CD14-positive monocyte (primary cell): ENCODE results near the gene TMF1. TPM values are rescaled to one million over a fixed set of nuclear protein-coding genes. Genes with fewer than 3 reads are reported as not detected.
A peak's percentile ranks its signal among the peaks of the same experiment; 100 is the strongest.

Experiments used
- DNase-seq, 3 donors: peaks; one replicate each; pipeline ENCODE4 v3.0.0-alpha.2; 2011 to 2022
- H2AFZ ChIP-seq: 2 replicates; pipeline ENCODE4 v1.6.0; 2012; ENCODE audit warnings: mild to moderate bottlenecking, low read depth, low read length, inconsistent platforms; ENCODE audit not compliant: insufficient read depth, poor library complexity, severe bottlenecking
- H3K27ac ChIP-seq, 2 donors: 1 replicate in 1 of 2; 2 replicates in 1 of 2; pipeline ENCODE4 v1.5.1; 2012 to 2013; ENCODE audit warnings: low read length in 2 of 2, control low read depth in 1 of 2, inconsistent platforms in 1 of 2, low read depth in 1 of 2, mild to moderate bottlenecking in 1 of 2
- H3K27me3 ChIP-seq, 2 donors: one replicate each; pipeline versions ENCODE4 v1.6.0 to v1.6.1; 2011 to 2013; ENCODE audit warnings: low read length in 2 of 2; ENCODE audit not compliant: control insufficient read depth in 2 of 2, insufficient read depth in 2 of 2
- H3K36me3 ChIP-seq, 2 donors: replicated peaks in 1 of 2; 1 replicate in 1 of 2; 2 replicates in 1 of 2; pipeline versions ENCODE4 v1.5.1 to v1.6.1; 2012 to 2013; ENCODE audit warnings: low read length in 2 of 2, control low read depth in 1 of 2, inconsistent platforms in 1 of 2, mild to moderate bottlenecking in 1 of 2; ENCODE audit not compliant: insufficient read depth in 2 of 2, control insufficient read depth in 1 of 2
- H3K4me1 ChIP-seq, 2 donors: 1 replicate in 1 of 2; 2 replicates in 1 of 2; pipeline versions ENCODE4 v1.5.1 to v1.6.1; 2012 to 2013; ENCODE audit warnings: low read length in 2 of 2, control low read depth in 1 of 2, inconsistent platforms in 1 of 2, mild to moderate bottlenecking in 1 of 2, moderate library complexity in 1 of 2; ENCODE audit not compliant: insufficient read depth in 2 of 2, control insufficient read depth in 1 of 2
- H3K4me2 ChIP-seq: replicated peaks from 2 replicates; pipeline ENCODE3; 2012; ENCODE audit warnings: low read length, moderate library complexity, mild to moderate bottlenecking; ENCODE audit not compliant: poor library complexity, severe bottlenecking; ENCODE audit errors: extremely low read depth
- H3K4me3 ChIP-seq, 3 experiments: fragments of 200-600 bp in 1 of 3; sonication (generic) in 1 of 3; replicated peaks in 1 of 3; 1 replicate in 2 of 3; 2 replicates in 1 of 3; pipeline ENCODE4 v1.5.1; 2011 to 2013; ENCODE audit warnings: low read length in 3 of 3, mild to moderate bottlenecking in 3 of 3, control low read depth in 2 of 3, low read depth in 2 of 3, inconsistent platforms in 1 of 3, moderate library complexity in 1 of 3
- H3K79me2 ChIP-seq: 2 replicates; pipeline ENCODE4 v1.6.0; 2012; ENCODE audit warnings: mild to moderate bottlenecking, control low read depth, inconsistent platforms, low read length, moderate library complexity; ENCODE audit not compliant: insufficient read depth
- H3K9ac ChIP-seq: 2 replicates; pipeline ENCODE4 v1.6.0; 2017; ENCODE audit warnings: low read length, mild to moderate bottlenecking; ENCODE audit not compliant: insufficient read depth, poor library complexity, severe bottlenecking
- H3K9me3 ChIP-seq, 2 donors: replicated peaks in 1 of 2; 1 replicate in 1 of 2; 2 replicates in 1 of 2; pipeline versions ENCODE4 v1.5.1 to v1.6.1; 2012 to 2013; ENCODE audit warnings: low read length in 2 of 2, control low read depth in 1 of 2; ENCODE audit not compliant: control insufficient read depth in 1 of 2, insufficient read depth in 1 of 2
- H4K20me1 ChIP-seq: 2 replicates; pipeline ENCODE4 v1.6.0; 2012; ENCODE audit warnings: mild to moderate bottlenecking, low read length, control low read depth, moderate library complexity; ENCODE audit not compliant: insufficient read depth
- H3K27ac Mint-ChIP-seq, 7 donors: one replicate each; pipeline ENCODE4 v1.8.0; 2020; ENCODE audit warnings: mild to moderate bottlenecking in 7 of 7, mixed read lengths in 7 of 7, moderate library complexity in 6 of 7, inconsistent platforms in 2 of 7
- H3K27me3 Mint-ChIP-seq, 3 donors: one replicate each; pipeline ENCODE4 v1.8.0; 2021 to 2022; ENCODE audit warnings: low read depth in 3 of 3, mild to moderate bottlenecking in 3 of 3, mixed read lengths in 3 of 3, moderate library complexity in 3 of 3, inconsistent platforms in 1 of 3
- H3K36me3 Mint-ChIP-seq, 2 donors: one replicate each; pipeline ENCODE4 v1.8.0; 2020; ENCODE audit warnings: mixed read lengths in 2 of 2, inconsistent platforms in 1 of 2, mild to moderate bottlenecking in 1 of 2
- H3K4me1 Mint-ChIP-seq: one replicate; pipeline ENCODE4 v1.8.0; 2020; ENCODE audit warnings: mild to moderate bottlenecking, mixed read lengths
- H3K4me3 Mint-ChIP-seq, 2 donors: one replicate each; pipeline ENCODE4 v1.8.0; 2020; ENCODE audit warnings: mild to moderate bottlenecking in 2 of 2, mixed read lengths in 2 of 2, moderate library complexity in 1 of 2
- H3K9me3 Mint-ChIP-seq, 7 donors: one replicate each; pipeline ENCODE4 v1.8.0; 2020 to 2022; ENCODE audit warnings: mixed read lengths in 7 of 7, mild to moderate bottlenecking in 6 of 7, moderate library complexity in 6 of 7, inconsistent platforms in 2 of 7
- WGBS: methylation state at CpG from one replicate; pipeline ENCODE4 v1.1.5; 2013; ENCODE audit warnings: missing lambda C conversion rate; ENCODE audit not compliant: insufficient coverage; 5-methylcytosine and 5-hydroxymethylcytosine counted together
- intact Hi-C, 2 donors: fragments of 100-400 bp; cut with micrococcal nuclease; formaldehyde crosslinking; loops; one replicate each; pipeline versions ENCODE4 v1.15.0 to v1.15.1; 2023
- polyA plus RNA-seq, 3 donors: library from polyadenylated mRNA; depleted of rRNA in 1 of 3; unstranded in 2 of 3; stranded (reverse) in 1 of 3; fragments of 300-500 nt in 2 of 3; fragments of >200 nt in 1 of 3; fragmentation: Illumina TruSeq in 2 of 3; gene quantifications; 1 replicate in 2 of 3; 2 replicates in 1 of 3; pipeline ENCODE4 v1.2.3, GENCODE V29; 2012 to 2021
- TF ChIP-seq, protein P1 (sequence below): fragments of 200-600 bp; IDR thresholded peaks from one replicate; pipeline ENCODE4 v1.8.0; 2022; ENCODE audit warnings: antibody characterized with exemption, mild to moderate bottlenecking

The TMF1 gene
- polyA plus RNA-seq, 3 donors: 6.4 to 25.6 (median 23.1) TPM

DNA sequence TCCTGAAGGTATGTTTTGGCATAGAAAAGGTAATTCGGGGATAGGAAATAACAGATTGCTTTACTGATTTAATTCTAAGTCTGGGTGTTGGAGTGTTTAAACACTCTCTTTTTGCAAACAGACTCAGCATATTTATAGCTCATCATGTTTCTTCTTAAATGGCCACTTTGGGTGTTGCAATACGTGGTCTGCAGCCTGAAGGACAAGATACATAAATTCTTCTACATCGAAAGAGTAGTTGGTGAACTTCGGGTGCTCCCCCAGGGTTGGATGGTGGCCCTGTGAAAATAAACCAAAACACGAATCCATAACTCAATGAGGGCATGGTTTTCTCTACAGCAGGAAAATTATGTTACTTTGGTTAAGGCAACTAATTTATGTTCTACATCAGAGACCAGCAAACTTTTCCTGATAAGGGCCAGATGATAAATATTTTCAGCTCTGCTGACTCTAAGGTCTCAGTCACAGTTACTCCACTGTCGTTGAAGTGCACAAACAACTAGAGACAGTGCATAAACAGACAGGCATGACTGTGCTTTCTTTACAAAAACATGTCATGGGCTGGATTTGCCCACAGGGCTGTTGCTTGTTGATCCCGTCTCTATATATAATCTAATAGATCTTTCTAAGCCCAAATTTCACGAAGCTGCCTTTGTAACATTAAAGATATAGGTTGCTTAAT is 74.5 kb downstream of the TMF1 start:
- DNase-seq: no peak
- H4K20me1 ChIP-seq: no peaks in the 10 kb centered on the region
- intact Hi-C loops: no loop called here
- 100% methylated on average over 1 of the region's 8 CpGs for WGBS
- H3K9me3 ChIP-seq: no peaks in the 10 kb centered on the region
- Mint-ChIP-seq H3K9me3 (no peaks in the 10 kb centered on the region), H3K27me3 (peaks cover 0 to 2% (median 0%) of the 10 kb centered on the region in 3 donors), H3K4me1 (peaks cover 10% of the 10 kb centered on the region), H3K27ac (no peak overlapping the region), H3K36me3 (peaks cover 37 to 47% of the 10 kb centered on the region in 2 donors), H3K4me3 (no peak overlapping the region)
- peaks cover 0 to 2% of the 10 kb centered on the region in 2 donors for H3K4me1 ChIP-seq
- H3K9ac ChIP-seq: no peak overlapping the region
- TF ChIP-seq, protein P1, sequence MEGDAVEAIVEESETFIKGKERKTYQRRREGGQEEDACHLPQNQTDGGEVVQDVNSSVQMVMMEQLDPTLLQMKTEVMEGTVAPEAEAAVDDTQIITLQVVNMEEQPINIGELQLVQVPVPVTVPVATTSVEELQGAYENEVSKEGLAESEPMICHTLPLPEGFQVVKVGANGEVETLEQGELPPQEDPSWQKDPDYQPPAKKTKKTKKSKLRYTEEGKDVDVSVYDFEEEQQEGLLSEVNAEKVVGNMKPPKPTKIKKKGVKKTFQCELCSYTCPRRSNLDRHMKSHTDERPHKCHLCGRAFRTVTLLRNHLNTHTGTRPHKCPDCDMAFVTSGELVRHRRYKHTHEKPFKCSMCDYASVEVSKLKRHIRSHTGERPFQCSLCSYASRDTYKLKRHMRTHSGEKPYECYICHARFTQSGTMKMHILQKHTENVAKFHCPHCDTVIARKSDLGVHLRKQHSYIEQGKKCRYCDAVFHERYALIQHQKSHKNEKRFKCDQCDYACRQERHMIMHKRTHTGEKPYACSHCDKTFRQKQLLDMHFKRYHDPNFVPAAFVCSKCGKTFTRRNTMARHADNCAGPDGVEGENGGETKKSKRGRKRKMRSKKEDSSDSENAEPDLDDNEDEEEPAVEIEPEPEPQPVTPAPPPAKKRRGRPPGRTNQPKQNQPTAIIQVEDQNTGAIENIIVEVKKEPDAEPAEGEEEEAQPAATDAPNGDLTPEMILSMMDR: no peak
- no peak overlapping the region for H3K4me2 ChIP-seq
- H3K4me3 ChIP-seq: no peak overlapping the region
- no peak overlapping the region for H2AFZ ChIP-seq
- no peaks in the 10 kb centered on the region for H3K79me2 ChIP-seq
- no peak overlapping the region for H3K27ac ChIP-seq
- peaks cover 24 to 51% of the 10 kb centered on the region in 2 donors for H3K36me3 ChIP-seq
- no peaks in the 10 kb centered on the region for H3K27me3 ChIP-seq

DNA sequence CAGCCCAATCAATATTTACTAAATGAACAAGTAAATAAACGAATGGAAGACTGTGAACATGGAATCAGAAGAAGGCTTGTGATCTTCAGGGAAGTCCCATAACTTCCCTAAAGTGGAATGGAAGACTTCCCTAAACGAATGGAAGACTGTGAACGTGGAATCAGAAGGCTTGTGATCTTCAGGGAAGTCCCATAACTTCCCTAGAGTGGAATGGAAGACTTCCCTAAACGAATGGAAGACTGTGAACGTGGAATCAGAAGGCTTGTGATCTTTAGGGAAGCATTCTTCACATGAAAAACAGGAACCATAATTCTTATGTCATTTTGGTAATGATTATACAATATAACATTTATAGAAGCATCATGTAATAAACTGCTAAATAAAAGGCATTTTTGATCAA is 77.4 kb downstream of the TMF1 start:
- H3K36me3 Mint-ChIP-seq: peaks cover 22 to 25% of the 10 kb centered on the region in 2 donors

More for the DNA sequence above, 77.4 kb downstream of the TMF1 start:
- H3K9ac ChIP-seq: no peak overlapping the region
- H3K27me3 ChIP-seq: no peaks in the 10 kb centered on the region
- H2AFZ ChIP-seq: no peak overlapping the region
- Mint-ChIP-seq H3K9me3 (no peaks in the 10 kb centered on the region), H3K27ac (peak overlapping the region in 2 of 7 donors; percentile 1 to 25), H3K4me3 (no peak overlapping the region), H3K4me1 (peaks cover 7% of the 10 kb centered on the region), H3K27me3 (peaks cover 0 to 2% (median 0%) of the 10 kb centered on the region in 3 donors)
- H3K36me3 ChIP-seq: peaks cover 17 to 37% of the 10 kb centered on the region in 2 donors
- H3K27ac ChIP-seq: no peak overlapping the region
- H3K9me3 ChIP-seq: no peaks in the 10 kb centered on the region
- TF ChIP-seq, protein P1: no peak
- H3K4me1 ChIP-seq: no peaks in the 10 kb centered on the region
- DNase-seq: peak in 2 of 3 donors; percentile 15 to 74
- no CpG with 5 or more reads among the region's 5 CpGs for WGBS
- no peaks in the 10 kb centered on the region for H4K20me1 ChIP-seq
- H3K4me2 ChIP-seq: no peak overlapping the region
- intact Hi-C loops: no loop called here
- H3K4me3 ChIP-seq: no peak overlapping the region
- H3K79me2 ChIP-seq: no peaks in the 10 kb centered on the region
